GM12874 (cell line): ENCODE results near the gene WDR54.

ENCODE experiments used
- CTCF ChIP-seq: IDR thresholded peaks from 2 replicates; pipeline ENCODE4 v1.5.1; 2011; ENCODE audit warnings: low read depth, mild to moderate bottlenecking, control low read depth, low read length, moderate library complexity; ENCODE audit not compliant: insufficient read depth

WDR54 gene

GRCh38 chr2:74441690-74442482, 20.4 kb downstream of the WDR54 start, which contains the start of gene RTKN:
Gene RTKN, minus strand, starts transcription at chr2:74441937. Its CDS starts 121 bp downstream, at chr2:74441816.
- no peak for TF ChIP-seq CTCF

GRCh38 chr2:74444498-74445318, 23.2 kb downstream of the WDR54 start:
- TF ChIP-seq CTCF, result no peak

GRCh38 chr2:74447230-74447999, 25.9 kb downstream of the WDR54 start:
- TF ChIP-seq CTCF, result no peak

GRCh38 chr2:74448771-74449170, 27.2 kb downstream of the WDR54 start:
- TF ChIP-seq CTCF, result no peak

- TF ChIP-seq CTCF, result no peak
These were observed 29.1 kb downstream of the WDR54 start for GRCh38 chr2:74450570-74451190.

- TF ChIP-seq CTCF, result no peak
These were observed 33.4 kb downstream of the WDR54 start, which contains the start of gene INO80B for GRCh38 chr2:74454654-74455511. Gene INO80B, plus strand, starts transcription at chr2:74455087. Its CDS starts 30 bp downstream, at chr2:74455117.
